A549 (cell line): ENCODE measurements around the gene INSYN2B. TPM values are rescaled to one million over a fixed set of nuclear protein-coding genes. Genes with fewer than 3 reads are reported as not detected.

Experiments used
- ATAC-seq, 2 experiments: fragments of 200-7000 bp in 1 of 2; fragments of >200 bp in 1 of 2; cut with Nextera tagmentation in 1 of 2; cut with Tn5 transposase in 1 of 2; 3 replicates each; pipeline versions ENCODE4 v1.8.0 to v1.9.1; 2018 to 2020; ENCODE audit warnings: mild to moderate bottlenecking in 1 of 2, moderate library complexity in 1 of 2
- CTCF ChIA-PET: fragments of 300-600 bp; sonication (Branson Sonifier 250); formaldehyde crosslinking; extraction: SDS; loops from one replicate; lab custom pipeline; 2021; ENCODE audit warnings: antibody characterized with exemption, inconsistent platforms; lab: Yijun Ruan, JAX
- POLR2A ChIA-PET: fragments of 350-600 bp; formaldehyde crosslinking; extraction: SDS; loops from one replicate; lab custom pipeline; 2021; ENCODE audit warnings: antibody characterized with exemption, inconsistent platforms; lab: Yijun Ruan, JAX
- DNase-seq, 2 experiments: peaks; one replicate each; pipeline versions ENCODE4 v3.0.0 to v3.0.0-alpha.2; 2011 to 2016; ENCODE audit warnings: low read depth in 1 of 2, low spot score in 1 of 2
- FAIRE-seq: peaks from 2 replicates; lab custom pipeline; 2011; peaks lifted over from hg19 to GRCh38; lab: Jason Lieb, UNC
- H3K27ac ChIP-seq, 2 experiments: fragments of >200 bp; sonication (Bioruptor Twin); formaldehyde crosslinking; 3 replicates each; pipeline ENCODE4 v1.5.1; 2016 to 2017
- H3K4me1 ChIP-seq: fragments of >200 bp; sonication (Bioruptor Twin); formaldehyde crosslinking; 3 replicates; pipeline ENCODE4 v1.6.1; 2016
- H3K4me2 ChIP-seq: fragments of >200 bp; sonication (Bioruptor Twin); formaldehyde crosslinking; 3 replicates; pipeline ENCODE4 v1.6.1; 2016
- H3K4me3 ChIP-seq: fragments of >200 bp; sonication (Bioruptor Twin); formaldehyde crosslinking; 3 replicates; pipeline ENCODE4 v1.5.1; 2016
- H3K9me3 ChIP-seq: fragments of >200 bp; sonication (Bioruptor Twin); formaldehyde crosslinking; 3 replicates; pipeline ENCODE4 v1.6.1; 2016
- CTCF ChIP-seq: fragments of >200 bp; sonication (Bioruptor Twin); formaldehyde crosslinking; IDR thresholded peaks from 3 replicates; pipeline ENCODE4 v1.5.1; 2016
- EP300 ChIP-seq, 2 experiments: fragments of >200 bp; sonication (Bioruptor Twin); formaldehyde crosslinking; IDR thresholded peaks; 2 replicates in 1 of 2; 3 replicates in 1 of 2; pipeline ENCODE4 v1.6.1; 2016 to 2017
- JUN ChIP-seq, 2 experiments: fragments of >200 bp; sonication (Bioruptor Twin); formaldehyde crosslinking; IDR thresholded peaks; 2 replicates in 1 of 2; 3 replicates in 1 of 2; pipeline ENCODE4 v1.6.1; 2016 to 2017
- MYC ChIP-seq: IDR thresholded peaks from 2 replicates; pipeline ENCODE4 v1.6.1; 2012; ENCODE audit warnings: mild to moderate bottlenecking, inconsistent platforms, low read length, improper control_type of control experiment, borderline replicate concordance
- NFE2L2 ChIP-seq: fragments of 150-350 bp; conservative IDR thresholded peaks from 2 replicates; pipeline ENCODE4 v1.6.1; 2014; ENCODE audit warnings: low read length
- NR3C1 ChIP-seq: fragments of >200 bp; sonication (Bioruptor Twin); formaldehyde crosslinking; IDR thresholded peaks from 3 replicates; pipeline ENCODE4 v1.6.1; 2017
- PHF8 ChIP-seq: fragments of 200-600 bp; sonication (generic); IDR thresholded peaks from 2 replicates; pipeline ENCODE4 v1.6.1; 2016; ENCODE audit warnings: low read depth, mild to moderate bottlenecking, antibody characterized with exemption, moderate library complexity, borderline replicate concordance
- RAD21 ChIP-seq, 2 experiments: fragments of >200 bp in 1 of 2; sonication (Bioruptor Twin) in 1 of 2; formaldehyde crosslinking in 1 of 2; IDR thresholded peaks in 1 of 2; conservative IDR thresholded peaks in 1 of 2; 2 replicates in 1 of 2; 3 replicates in 1 of 2; pipeline ENCODE4 v1.6.1; 2012 to 2018; ENCODE audit warnings: inconsistent platforms in 1 of 2
- RFX5 ChIP-seq: fragments of 450-650 bp; IDR thresholded peaks from 2 replicates; pipeline ENCODE4 v1.7.1; 2014; ENCODE audit warnings: antibody characterized with exemption, mild to moderate bottlenecking, moderate library complexity
- RNF2 ChIP-seq: fragments of 200-600 bp; sonication (generic); IDR thresholded peaks from 2 replicates; pipeline ENCODE4 v1.6.1; 2016; ENCODE audit warnings: low read depth, mild to moderate bottlenecking, antibody characterized with exemption, moderate library complexity, borderline replicate concordance
- SMC3 ChIP-seq: fragments of >200 bp; sonication (Bioruptor Twin); formaldehyde crosslinking; IDR thresholded peaks from 3 replicates; pipeline ENCODE4 v1.6.1; 2018; ENCODE audit warnings: inconsistent platforms
- SREBF2 ChIP-seq: fragments of 450-650 bp; IDR thresholded peaks from 2 replicates; pipeline ENCODE4 v1.6.1; 2014; ENCODE audit warnings: mild to moderate bottlenecking, moderate library complexity
- ZSCAN20 ChIP-seq: fragments of 250-450 bp; sonication (Bioruptor Pico); IDR thresholded peaks from 2 replicates; pipeline ENCODE4 v1.8.0; 2022; ENCODE audit warnings: mild to moderate bottlenecking, moderate library complexity
- WGBS: methylation state at CpG from one replicate; pipeline ENCODE4 v1.1.6; 2017; ENCODE audit errors: missing lambda C conversion rate; 5-methylcytosine and 5-hydroxymethylcytosine counted together
- polyA minus RNA-seq: library from RNA; depleted of rRNA, polyadenylated mRNA; stranded (reverse); fragments of >200 nt; gene quantifications from 2 replicates; pipeline ENCODE4 v1.2.3, GENCODE V29; 2011; rRNA and poly(A)+ RNA removed
- polyA plus RNA-seq, 4 experiments: library from polyadenylated mRNA; depleted of rRNA in 3 of 4; stranded (reverse); fragments of >200 nt; fragmentation: RNase III in 1 of 4; extraction: RNeasy Plus Mini Kit Qiagen cat#74134 plus additional on column Dnase treatment in 1 of 4; gene quantifications; 2 replicates in 3 of 4; 3 replicates in 1 of 4; pipeline ENCODE4 v1.2.3, GENCODE V29; 2011 to 2017
- TF ChIP-seq, protein P1 (sequence below): IDR thresholded peaks from 2 replicates; pipeline ENCODE4 v1.6.1; 2012
- TF ChIP-seq, protein P2 (sequence below): fragments of 200-600 bp; sonication (generic); IDR thresholded peaks from 2 replicates; pipeline ENCODE4 v1.6.1; 2016; ENCODE audit warnings: antibody characterized with exemption, mild to moderate bottlenecking, moderate library complexity

Gene INSYN2B
- polyA plus RNA-seq (2011; rRNA removed) (0.26 and 0.38 TPM in 2 replicates), polyA plus RNA-seq (2017; fragmentation: RNase III; extraction: RNeasy Plus Mini Kit Qiagen cat#74134 plus additional on column Dnase treatment) (0.41 to 0.46 TPM (median 0.45 TPM) in 3 replicates), polyA minus RNA-seq (0.39 and 1.0 TPM in 2 replicates)
- 0.16 and 0.26 TPM in 2 replicates for polyA plus RNA-seq (2012; cell fraction: cytosol; rRNA removed)
- polyA plus RNA-seq (2012; cell fraction: nucleus; rRNA removed): 0.17 and 0.18 TPM in 2 replicates

- Histone ChIP-seq H3K4me1 (peaks cover 18% of the 10 kb centered on the region), H3K27ac (peak within 1 kb of the TSS; percentile 34 to 72; a peak in 5 of 6 replicates), H3K4me2 (peak within 1 kb of the TSS; percentile 74), H3K9me3 (no peaks in the 10 kb centered on the region), H3K4me3 (peak within 1 kb of the TSS; percentile 38)
- ChIA-PET CTCF (interaction anchor here (0.6 to 3.0 kb wide), 116 partner anchors 8 to 1300 kb away, joined by 3 to 59 read pairs (median 5); partner anchors contain the start of gene SPDL1), POLR2A (interaction anchor here (0.8 to 1.8 kb wide), 4 partner anchors 274 to 397 kb away, joined by 3 to 10 read pairs (median 6); partner anchors contain the start of gene SPDL1)
- TF ChIP-seq JUN (IDR thresholded peaks at IDR 0.05) (peak in 1 of 2 experiments; percentile 19; a peak in 1 of 5 replicates), RAD21 (conservative IDR thresholded peaks at IDR 0.05 in 1 of 2, IDR thresholded peaks at IDR 0.05 in 1 of 2) (peak; percentile 66 to 85), MYC (0 out of 2 replicates have a peak, but pooled peaks have one; percentile 25), RNF2 (no peak), RFX5 (no peak), SMC3 (peak; percentile 94), CTCF (peak; percentile 97)
- TF ChIP-seq, protein P1, sequence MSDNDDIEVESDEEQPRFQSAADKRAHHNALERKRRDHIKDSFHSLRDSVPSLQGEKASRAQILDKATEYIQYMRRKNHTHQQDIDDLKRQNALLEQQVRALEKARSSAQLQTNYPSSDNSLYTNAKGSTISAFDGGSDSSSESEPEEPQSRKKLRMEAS: peak; percentile 68
- FAIRE-seq (no peak), DNase-seq (peak; percentile 81 to 86), ATAC-seq (peak; percentile 94 to 97)
- 10% methylated on average over 11 of the region's 11 CpGs for WGBS
These were observed at the start of gene INSYN2B for GRCh38 chr5:169980418-169981053. TSS of gene INSYN2B (minus strand) at chr5:169980495. CDS start at chr5:169883898, 96,597 bp downstream.

GRCh38 chr5:170028124-170028523 lies 47.8 kb upstream of the INSYN2B start:
- WGBS: 9% methylated on average over 2 of the region's 2 CpGs
- FAIRE-seq (no peak), DNase-seq (no peak), ATAC-seq (no peak)
- no peak for TF ChIP-seq RNF2
- TF ChIP-seq, protein P2, sequence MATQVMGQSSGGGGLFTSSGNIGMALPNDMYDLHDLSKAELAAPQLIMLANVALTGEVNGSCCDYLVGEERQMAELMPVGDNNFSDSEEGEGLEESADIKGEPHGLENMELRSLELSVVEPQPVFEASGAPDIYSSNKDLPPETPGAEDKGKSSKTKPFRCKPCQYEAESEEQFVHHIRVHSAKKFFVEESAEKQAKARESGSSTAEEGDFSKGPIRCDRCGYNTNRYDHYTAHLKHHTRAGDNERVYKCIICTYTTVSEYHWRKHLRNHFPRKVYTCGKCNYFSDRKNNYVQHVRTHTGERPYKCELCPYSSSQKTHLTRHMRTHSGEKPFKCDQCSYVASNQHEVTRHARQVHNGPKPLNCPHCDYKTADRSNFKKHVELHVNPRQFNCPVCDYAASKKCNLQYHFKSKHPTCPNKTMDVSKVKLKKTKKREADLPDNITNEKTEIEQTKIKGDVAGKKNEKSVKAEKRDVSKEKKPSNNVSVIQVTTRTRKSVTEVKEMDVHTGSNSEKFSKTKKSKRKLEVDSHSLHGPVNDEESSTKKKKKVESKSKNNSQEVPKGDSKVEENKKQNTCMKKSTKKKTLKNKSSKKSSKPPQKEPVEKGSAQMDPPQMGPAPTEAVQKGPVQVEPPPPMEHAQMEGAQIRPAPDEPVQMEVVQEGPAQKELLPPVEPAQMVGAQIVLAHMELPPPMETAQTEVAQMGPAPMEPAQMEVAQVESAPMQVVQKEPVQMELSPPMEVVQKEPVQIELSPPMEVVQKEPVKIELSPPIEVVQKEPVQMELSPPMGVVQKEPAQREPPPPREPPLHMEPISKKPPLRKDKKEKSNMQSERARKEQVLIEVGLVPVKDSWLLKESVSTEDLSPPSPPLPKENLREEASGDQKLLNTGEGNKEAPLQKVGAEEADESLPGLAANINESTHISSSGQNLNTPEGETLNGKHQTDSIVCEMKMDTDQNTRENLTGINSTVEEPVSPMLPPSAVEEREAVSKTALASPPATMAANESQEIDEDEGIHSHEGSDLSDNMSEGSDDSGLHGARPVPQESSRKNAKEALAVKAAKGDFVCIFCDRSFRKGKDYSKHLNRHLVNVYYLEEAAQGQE: no peak
- TF ChIP-seq NR3C1: no peak
- TF ChIP-seq, protein P1: no peak
- TF ChIP-seq ZSCAN20: no peak
- TF ChIP-seq PHF8: no peak
- no peak for TF ChIP-seq EP300 (IDR thresholded peaks at IDR 0.05)
- no peak for TF ChIP-seq SREBF2
- TF ChIP-seq NFE2L2: no peak
- Histone ChIP-seq H3K4me1 (no peaks in the 10 kb centered on the region), H3K27ac (no peak overlapping the region), H3K4me3 (no peak overlapping the region), H3K9me3 (no peaks in the 10 kb centered on the region), H3K4me2 (no peak overlapping the region)
- ChIA-PET CTCF (interaction anchor here (1.5 to 1.8 kb wide), 2 partner anchors 17 to 43 kb away, joined by 3 to 5 read pairs; no protein-coding TSS in a partner anchor), POLR2A (interaction anchor here (0.7 kb wide), 1 partner anchor 155 kb away, joined by 5 read pairs; no protein-coding TSS in a partner anchor)
